NOMO-1 treated with DMSO at 0.1 percent for 48 hours (cell line): Measurements from ENCODE around the gene CCPG1.

Experiments
- DNase-seq: peaks from one replicate; lab custom pipeline; 2025; ENCODE audit not compliant: unreplicated experiment; lab: John Stamatoyannopoulos, UW

CCPG1 gene

GRCh38 chr15:55383687-55384086 is 24.5 kb downstream of the CCPG1 start:
- no peak for DNase-seq

- DNase-seq = no peak
These were observed 26.6 kb downstream of the CCPG1 start for GRCh38 chr15:55381595-55381994.

- no peak for DNase-seq
These were observed 29.1 kb downstream of the CCPG1 start for GRCh38 chr15:55379095-55379494.

GRCh38 chr15:55372701-55373440 is 35.3 kb downstream of the CCPG1 start:
- DNase-seq = peak; percentile 38

- peak; percentile 24 for DNase-seq
These were observed 41.2 kb downstream of the CCPG1 start for GRCh38 chr15:55366981-55367380.

- no peak for DNase-seq
These were observed 45.5 kb downstream of the CCPG1 start for GRCh38 chr15:55362641-55363040.

- DNase-seq = no peak
These were observed 47.1 kb downstream of the CCPG1 start for GRCh38 chr15:55361048-55361447.

- no peak for DNase-seq
These were observed 47.9 kb downstream of the CCPG1 start for GRCh38 chr15:55360256-55360655.

GRCh38 chr15:55358471-55358870 is 49.7 kb downstream of the CCPG1 start:
- DNase-seq = no peak

- no peak for DNase-seq
These were observed 50.4 kb downstream of the CCPG1 start for GRCh38 chr15:55357774-55358173.

GRCh38 chr15:55356985-55357585 is 51.1 kb downstream of the CCPG1 start:
- no peak for DNase-seq

- DNase-seq = no peak
These were observed 55.1 kb downstream of the CCPG1 start for GRCh38 chr15:55353025-55353424.

GRCh38 chr15:55349282-55349681 is 58.9 kb downstream of the CCPG1 start:
- DNase-seq = no peak

GRCh38 chr15:55348281-55348778 is 59.8 kb downstream of the CCPG1 start:
- DNase-seq = no peak

GRCh38 chr15:55344206-55344605 is 64.0 kb downstream of the CCPG1 start:
- peak; percentile 17 for DNase-seq

- DNase-seq = peak; percentile 2
These were observed 65.0 kb downstream of the CCPG1 start for GRCh38 chr15:55343168-55343567.

- DNase-seq = no peak
These were observed 71.0 kb downstream of the CCPG1 start for GRCh38 chr15:55337160-55337559.

GRCh38 chr15:55334997-55335396 is 73.2 kb downstream of the CCPG1 start:
- DNase-seq = no peak

- no peak for DNase-seq
These were observed 73.8 kb downstream of the CCPG1 start for GRCh38 chr15:55334371-55334770.

GRCh38 chr15:55327387-55327786 is 80.8 kb downstream of the CCPG1 start:
- DNase-seq = peak; percentile 79

GRCh38 chr15:55322467-55322866 is 85.7 kb downstream of the CCPG1 start:
- DNase-seq = peak; percentile 55

GRCh38 chr15:55320963-55321362 is 87.2 kb downstream of the CCPG1 start:
- DNase-seq = no peak

- no peak for DNase-seq
These were observed 88.0 kb downstream of the CCPG1 start for GRCh38 chr15:55320238-55320550.
